Esophagus squamous epithelium (tissue), 4 donors: ENCODE measurements around the gene TEAD1.

ENCODE experiments used
- CTCF ChIP-seq, 6 experiments: fragments of 450-650 bp in 4 of 6; fragments of 200-600 bp in 2 of 6; sonication (generic) in 2 of 6; IDR thresholded peaks; one replicate each; pipeline ENCODE4 v1.5.1; 2016 to 2019; ENCODE audit warnings: antibody characterized with exemption in 6 of 6, mild to moderate bottlenecking in 4 of 6, moderate library complexity in 4 of 6
- POLR2A ChIP-seq, 4 donors: fragments of 450-650 bp; IDR thresholded peaks; one replicate each; pipeline ENCODE4 v1.6.1; 2017; ENCODE audit warnings: antibody characterized with exemption in 4 of 4, mild to moderate bottlenecking in 4 of 4, moderate library complexity in 3 of 4

DNA sequence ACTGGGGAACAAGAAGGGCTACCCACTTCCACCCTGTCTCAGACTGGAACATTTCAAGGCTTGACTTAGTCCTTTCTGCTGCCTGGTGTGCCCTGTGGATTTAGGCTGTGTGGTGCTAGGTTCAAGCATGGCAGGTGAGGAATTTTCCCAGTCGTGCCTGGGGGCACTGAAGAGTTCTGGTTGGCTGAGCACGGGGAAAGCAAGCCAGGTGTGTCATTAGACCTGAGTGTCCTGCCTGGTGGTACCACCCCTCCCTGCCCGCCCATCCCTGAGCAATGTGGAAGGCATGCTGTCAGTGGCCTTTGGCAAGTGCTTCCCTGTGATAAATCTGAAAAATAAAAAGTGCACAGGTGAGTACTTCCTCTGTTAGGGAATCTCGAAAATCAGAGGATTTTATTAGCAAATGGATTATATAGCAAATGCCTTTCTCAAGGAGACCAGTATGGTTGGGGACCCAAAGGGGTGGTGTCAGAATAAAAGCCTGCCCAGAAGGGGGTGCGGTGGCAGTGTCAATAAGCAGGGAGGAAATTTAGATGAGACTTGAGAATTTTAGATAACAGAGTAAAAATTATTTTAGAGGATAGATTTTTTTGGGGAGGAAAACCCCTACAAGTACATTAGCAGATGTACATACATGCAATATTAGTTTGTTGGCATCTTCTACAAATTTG, 22.8 kb downstream of the TEAD1 start:
- no peak for TF ChIP-seq CTCF (IDR thresholded peaks at IDR 0.05)
- TF ChIP-seq POLR2A (IDR thresholded peaks at IDR 0.05) = no peak
